HG03066 (cell line): ENCODE results near the gene TMEM150C.
"Not testable (repeated sequence)": the region's sequence is repeated elsewhere in the genome, so short reads cannot be mapped to it uniquely, and the experiment has no call there.

Experiments used
- ATAC-seq: cut with Tn5 transposase; IDR thresholded peaks from one replicate; pipeline ENCODE4 v1.9.1; 2021; ENCODE audit warnings: low read depth; ENCODE audit not compliant: unreplicated experiment

Gene TMEM150C

DNA sequence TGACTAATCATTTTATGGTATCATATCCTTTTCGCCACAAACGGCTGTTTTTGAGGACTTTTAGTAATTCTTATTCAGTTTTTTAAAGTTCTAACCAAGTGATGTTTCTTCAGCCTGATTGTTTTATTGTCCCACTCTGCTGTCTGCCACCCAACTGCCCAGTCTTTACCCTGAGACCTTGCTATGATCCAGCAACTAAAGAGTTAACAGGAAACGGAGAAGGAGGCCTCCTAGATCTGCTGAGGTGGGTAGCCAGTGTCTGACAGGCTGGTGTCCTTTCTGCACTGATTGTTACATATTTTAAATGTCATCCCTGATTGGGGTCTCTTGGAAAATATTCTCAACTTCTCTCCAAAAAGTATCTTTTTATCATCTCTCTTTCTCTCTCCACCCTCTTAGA, 7.9 kb upstream of the TMEM150C start:
- ATAC-seq, result no peak

DNA sequence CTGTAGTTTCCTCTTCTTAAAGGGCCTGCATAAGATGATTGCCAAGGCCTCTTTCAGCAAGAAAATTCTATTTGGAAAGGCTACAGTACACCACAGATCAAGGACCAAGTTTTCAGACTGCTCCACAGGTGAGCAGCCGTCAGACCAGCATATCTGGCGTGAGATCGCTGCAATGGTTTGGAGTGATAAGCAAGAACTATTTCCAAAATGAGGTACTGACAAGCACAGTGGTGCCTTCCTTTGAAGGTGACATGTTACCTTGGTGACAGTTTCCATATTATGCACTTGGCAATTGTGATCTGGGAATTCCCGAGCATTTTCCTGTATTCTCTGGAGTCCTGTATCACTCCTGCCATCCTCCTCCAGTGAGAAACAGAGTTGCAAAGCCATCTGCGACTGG, 7.3 kb upstream of the TMEM150C start:
- ATAC-seq, result no peak

DNA sequence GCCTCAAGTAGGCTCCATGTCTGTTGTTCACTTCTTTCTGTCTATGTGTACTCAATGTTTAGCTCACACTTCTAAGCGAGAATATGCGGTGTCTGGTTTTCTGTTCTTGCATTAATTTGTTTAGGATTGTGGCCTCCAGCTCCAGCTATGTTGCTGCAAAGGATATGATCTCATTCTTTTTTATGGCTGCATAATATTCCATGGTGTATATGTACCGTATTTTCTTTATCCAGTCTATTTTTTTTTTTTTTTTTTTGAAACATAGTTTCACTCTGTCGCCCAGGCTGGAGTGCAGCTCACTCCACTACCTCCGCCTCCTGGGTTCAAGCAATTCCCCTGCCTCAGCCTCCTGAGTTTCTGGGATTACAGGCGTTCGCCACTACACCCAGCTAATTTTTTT, 5.7 kb upstream of the TMEM150C start:
- ATAC-seq, result no peak

DNA sequence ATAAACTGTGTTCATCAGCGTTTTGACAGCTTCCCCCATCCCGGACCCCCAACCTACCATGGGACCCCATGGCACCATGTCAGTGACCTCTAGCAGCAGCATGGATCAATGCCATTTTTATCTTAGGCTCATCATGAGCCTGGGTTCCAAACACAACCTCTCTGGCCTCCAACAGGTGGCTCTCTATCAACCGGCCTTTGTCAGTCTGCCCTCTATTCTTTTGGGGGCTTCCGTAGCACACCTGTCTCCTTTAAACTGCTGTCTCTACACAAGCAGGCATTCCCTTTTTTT, 721 bp upstream of the TMEM150C start:
- ATAC-seq, result no peak

DNA sequence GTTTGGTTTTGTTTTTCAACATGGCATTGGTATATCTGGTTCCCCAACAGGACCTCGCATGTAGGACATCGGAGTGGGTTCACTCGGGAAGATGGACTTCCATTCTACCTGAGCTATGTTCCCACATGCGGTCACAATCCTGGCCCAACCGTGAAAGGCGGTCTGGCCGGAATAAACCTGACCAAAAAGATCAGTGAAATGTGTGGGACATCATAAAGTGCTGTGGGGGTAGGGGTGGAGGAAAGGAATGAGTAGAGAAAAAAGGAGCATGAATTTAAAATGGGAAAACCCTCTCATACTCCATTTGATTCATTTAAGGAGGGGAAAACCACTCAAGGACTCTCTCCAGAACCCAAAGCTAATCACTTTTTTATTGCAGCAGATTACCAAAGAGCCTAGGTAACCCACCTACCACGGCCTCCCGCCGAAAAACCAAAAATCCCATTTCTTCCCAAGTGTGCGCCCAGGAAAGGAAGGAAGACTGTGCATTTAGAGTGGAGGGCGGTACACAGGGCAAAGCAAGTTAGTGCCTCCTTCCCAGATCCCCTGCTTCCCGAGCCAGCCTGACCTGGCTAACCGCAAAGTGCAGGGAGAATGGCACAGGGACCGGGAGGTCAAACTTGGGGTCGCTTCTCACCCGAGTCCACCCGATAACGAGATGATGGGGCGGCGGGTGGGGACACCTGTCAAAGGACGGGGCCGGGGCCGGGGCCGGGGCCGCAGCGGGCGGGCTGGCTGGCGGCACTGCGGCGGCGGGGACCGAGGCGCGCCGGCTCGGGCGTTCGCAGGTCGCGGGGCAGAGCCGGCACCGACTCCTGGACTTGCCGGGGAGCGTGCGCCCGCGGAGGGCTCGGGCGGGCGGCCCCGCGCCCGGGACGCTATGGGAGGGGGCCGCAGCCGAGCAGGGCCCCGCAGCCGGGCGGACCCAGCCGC, 669 bp downstream of the TMEM150C start:
- no peak for ATAC-seq

DNA sequence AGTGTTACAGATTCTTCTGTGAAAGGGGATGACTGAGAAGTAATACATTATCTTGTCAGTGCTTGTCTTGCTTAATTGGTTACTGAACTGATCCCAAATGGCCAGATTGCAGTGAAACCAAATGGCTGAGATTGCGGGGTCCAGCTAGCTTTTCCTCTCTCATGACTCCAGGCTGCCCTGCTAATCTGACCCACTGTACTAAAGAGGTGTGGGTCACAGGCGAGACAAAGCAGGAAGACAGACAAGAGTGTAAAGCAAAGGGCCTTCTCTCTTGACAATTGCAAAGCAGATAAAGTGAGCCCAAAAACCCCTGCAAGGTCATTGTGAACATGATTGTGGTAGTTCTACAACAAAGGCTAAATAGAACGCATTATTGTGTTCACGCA, 2.1 kb downstream of the TMEM150C start:
- ATAC-seq, result no peak

DNA sequence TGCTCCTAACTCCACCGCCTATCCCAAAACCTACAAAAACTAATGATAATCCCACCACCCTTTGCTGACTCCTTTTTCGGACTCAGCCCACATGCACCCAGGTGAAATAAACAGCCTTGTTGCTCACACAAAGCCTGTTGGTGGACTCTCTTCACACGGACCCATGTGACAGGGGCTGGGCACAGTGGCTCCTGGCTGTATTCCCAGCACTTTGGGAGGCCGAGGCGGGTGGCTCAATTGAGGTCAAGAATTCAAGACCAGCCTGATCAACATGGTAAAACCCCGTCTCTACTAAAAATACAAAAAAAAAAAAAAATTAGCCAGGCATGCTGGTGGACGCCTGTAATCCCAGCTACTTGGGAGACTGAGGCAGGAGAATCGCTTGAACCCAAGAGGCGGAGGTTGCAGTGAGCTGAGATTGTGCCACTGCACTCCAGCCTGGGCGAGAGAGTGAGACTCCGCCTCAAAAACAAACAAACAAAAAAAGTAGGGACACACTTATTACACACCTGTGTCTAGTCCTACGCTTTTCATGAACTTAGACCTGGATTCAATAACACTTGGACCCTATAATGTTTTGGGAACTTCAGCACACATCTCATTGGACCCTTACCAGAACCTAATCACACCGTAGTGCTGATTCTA, 2.6 kb downstream of the TMEM150C start:
- ATAC-seq, result not testable (repeated sequence)

DNA sequence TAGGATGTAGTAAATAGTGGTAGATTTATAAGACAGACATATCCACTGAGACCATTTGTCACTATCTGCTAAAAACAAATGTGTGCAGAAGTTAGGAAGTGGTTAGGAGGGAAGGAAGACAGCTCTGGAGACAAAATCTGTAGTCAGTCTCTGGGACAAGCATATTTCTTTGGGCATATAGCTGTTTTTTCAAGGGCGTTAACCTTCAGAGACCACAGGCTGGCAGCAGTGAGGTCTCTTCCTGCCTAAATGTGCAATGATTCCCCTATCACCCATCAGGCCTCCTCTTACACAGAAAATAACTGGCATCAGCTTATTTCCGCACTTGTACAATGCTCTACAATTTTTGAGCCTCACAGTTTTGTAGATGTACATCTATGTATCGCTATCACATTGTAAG, 6.5 kb downstream of the TMEM150C start:
- ATAC-seq, result no peak

DNA sequence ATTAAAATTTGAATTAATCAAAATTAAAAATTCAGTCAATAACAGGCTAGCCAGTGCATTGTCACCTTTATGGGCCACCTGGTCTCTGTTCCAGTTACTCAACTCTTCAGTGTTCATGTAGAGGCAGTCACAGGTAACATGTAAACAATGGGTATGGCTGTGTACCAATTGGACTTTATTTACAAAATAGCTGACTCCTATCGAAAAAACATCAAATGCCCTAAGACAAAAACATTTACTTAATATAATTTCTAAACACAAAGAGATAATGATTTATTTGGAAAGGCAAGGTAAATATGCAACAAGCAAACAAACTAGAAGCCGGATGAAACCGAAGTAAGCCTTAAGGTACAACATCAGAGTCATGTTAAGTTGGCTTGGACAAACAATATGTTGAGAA, 8.8 kb downstream of the TMEM150C start:
- no peak for ATAC-seq

DNA sequence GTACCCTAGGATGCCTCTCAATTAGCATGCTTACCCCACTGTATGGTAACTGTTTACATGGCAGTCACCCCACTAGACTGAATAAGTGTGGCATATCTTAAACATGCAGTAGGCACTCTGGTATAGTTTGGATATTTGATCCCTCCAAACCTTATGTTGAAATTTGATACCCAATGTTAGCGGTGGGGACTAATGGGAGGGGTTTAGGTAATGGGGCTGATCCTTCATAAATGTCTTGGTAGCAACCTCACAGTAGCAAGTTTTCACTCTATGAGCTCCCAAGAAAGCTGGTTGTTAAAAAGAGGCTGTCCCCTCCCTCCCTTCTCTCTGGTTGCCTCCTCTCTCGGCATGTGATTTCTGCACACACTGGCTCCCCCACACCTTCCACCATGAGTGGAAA, 10.1 kb downstream of the TMEM150C start:
- ATAC-seq, result no peak

DNA sequence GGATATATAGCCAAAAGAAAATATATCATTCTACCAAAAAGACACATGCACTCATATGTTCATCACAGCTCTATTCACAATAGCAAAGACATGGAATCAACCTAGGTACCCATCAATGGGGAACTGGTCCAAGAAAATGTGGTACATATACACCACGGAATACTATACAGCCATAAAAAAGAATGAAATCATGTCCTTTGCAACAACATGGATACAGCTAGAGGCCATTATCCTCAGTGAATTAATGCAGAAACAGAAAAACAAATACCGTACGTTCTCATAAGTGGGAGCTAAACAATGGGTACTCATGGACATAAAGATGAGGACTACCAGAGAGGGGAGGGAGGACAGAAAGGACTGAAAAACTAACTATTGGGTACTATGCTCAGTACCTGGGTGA, 13.9 kb downstream of the TMEM150C start:
- ATAC-seq, result not testable (repeated sequence)

DNA sequence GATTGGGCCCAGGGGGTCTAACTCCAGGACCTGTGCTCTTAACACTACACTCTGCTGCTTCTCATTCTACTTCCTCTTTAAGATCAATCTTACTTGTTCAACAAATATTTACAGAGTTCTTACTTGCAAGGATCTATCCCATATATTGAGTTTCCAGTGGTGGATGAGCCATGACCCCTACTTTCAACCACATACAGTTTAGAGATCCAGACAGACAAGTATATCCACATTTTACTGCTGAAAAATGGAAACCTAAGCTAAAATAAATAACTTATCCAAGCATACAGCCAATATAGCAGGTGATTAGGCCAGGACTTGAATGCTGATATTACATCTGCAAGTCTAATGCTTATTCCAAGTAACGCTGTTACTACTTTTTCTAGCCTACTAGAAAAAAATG, 18.7 kb downstream of the TMEM150C start:
- no peak for ATAC-seq

DNA sequence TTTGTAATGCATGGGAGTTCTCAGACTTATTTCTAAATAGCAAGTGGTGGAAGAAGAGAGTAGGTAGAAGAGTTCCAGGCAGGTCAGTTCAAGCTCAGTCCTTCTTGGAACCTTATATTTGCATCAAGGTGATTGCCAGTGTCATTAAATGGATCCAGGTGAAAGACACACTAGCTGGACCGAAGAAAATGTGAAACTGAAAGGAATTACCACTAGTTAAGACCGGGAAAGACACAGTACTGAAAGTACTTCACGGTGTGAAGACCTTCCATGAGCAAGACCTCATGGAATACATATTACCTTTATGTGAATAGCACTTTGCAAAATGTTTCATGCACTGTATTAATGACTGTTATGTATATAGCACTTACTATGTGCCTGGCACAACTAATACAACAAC, 19.1 kb downstream of the TMEM150C start:
- no peak for ATAC-seq

DNA sequence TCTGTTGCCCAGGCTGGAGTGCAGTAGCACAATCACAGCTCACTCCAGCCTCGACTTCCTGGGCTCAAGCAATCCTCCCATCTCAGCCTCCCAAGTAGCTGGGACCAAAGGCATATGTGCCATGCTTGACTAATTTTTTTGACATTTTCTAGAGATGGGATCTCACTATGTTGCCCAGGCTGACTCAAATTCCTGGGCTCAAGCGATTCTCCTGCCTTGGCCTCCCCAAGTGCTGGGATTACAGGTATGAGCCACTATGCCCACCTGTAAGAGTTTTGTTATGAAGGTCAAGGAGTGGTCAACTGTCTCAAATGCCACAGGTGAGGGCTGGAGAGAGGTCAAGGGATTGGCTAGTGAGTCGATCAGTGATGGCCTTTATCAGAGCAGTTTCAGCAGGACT, 32.5 kb downstream of the TMEM150C start:
- ATAC-seq, result no peak

DNA sequence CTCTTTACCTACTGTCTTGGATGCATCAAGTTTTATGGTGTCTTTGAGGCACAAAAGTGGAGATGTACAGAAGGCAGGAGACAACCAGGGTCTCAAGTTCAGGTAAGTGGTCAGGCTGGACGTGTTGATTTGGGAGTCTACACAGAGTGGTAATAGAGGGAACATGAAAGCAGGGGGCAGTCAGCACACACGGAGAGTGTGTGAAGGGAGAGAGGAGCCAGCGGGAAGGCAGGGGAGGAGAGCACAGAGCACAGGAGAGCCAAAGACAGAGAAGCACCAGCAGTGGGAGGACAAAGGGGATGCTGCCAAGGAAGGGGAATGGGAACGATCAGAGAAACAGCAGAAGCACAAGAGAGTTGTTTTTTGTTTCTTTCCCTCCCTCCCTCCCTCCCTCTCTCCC, 32.9 kb downstream of the TMEM150C start:
- ATAC-seq, result no peak

DNA sequence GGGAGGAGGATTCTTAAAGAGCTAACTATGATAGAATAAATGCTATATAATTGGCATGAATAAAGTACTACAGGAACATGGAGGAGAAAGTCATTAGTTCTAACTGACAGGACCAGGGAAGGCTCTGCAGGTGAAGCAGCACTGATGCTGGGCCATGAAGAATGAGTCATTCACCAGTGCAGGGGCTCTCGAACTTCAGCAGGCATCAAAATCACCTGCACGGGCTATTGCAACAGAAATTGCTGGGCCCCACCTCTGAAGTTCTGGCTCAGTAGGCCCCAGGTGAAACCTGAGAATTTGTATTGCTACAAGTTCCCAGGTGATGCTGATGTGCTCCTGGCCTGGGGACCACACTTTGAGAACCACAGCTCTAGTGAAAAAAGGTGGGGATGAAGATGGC, 33.7 kb downstream of the TMEM150C start:
- ATAC-seq, result no peak

DNA sequence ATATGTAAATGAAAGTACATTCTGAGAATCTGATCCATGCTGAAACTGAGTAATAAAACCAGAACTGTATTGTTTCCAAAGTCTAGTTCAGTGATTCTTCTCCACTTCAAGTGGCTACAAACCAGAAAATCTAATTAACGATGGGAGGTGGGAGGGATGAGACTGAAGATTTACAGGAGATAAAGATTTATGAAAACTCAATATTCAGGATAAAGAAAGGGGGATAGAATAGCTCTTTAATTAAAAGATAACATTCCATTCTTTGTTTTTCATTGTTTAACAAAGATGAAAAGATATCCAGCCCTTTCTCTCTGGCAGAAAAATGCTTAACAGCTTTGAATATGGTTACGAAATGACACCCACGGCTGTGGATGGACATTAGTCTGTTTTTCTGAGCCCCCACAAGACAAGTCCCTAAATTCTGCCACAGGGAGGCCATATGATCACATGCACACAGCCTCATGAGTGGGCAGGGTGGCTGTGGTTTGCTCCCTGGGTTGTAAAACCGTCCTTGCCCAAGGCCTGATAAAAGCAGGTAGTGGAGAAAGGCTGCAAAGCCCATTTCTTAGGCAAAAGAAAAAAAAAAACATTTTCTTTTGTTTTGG, 36.4 kb downstream of the TMEM150C start:
- ATAC-seq, result no peak

DNA sequence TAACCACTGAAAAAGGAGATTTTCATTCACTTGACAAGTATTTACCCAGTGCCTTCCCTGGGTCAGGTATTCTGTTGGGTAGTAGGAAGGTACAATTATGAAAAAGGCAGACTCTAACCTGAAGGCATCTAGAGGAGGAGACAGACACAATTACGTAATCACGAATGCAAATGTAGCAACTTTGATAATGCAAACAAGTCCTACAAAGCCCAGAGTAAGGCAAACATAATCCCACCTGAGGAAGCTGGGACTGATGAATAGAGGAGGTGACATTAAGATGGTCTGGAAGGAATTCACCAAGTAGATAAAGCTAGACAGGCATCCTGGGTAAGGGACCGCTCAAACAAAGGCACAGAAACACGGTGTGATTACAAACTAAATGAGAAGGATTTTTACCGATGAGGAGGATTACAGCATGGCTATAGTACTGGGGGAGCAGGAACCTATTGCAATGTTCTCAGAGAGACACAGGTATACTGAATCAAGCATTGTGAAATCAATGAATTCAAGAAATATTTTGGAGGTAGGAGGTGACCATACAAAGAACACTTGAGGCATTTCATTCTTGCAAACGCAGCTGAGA, 37.1 kb downstream of the TMEM150C start:
- no peak for ATAC-seq

DNA sequence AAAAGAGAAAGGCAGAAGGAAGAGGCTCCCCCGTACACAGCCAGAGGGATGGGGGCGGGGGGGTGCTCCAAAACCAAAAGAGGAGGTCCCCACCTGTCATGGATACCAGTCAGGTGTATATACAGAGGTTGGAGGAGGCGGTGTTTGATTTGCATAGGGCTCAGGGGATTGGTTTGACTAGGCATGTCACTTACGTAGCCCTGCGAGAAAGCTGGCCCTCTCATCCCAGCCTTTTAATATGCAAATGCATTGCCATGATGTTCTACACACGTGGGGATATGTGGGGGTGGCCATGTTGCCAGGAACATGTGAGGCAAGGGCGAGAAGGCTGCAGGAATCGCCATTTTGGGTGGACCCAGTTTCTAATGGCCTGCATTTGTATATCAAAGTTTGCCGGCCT, 38.6 kb downstream of the TMEM150C start:
- no peak for ATAC-seq

DNA sequence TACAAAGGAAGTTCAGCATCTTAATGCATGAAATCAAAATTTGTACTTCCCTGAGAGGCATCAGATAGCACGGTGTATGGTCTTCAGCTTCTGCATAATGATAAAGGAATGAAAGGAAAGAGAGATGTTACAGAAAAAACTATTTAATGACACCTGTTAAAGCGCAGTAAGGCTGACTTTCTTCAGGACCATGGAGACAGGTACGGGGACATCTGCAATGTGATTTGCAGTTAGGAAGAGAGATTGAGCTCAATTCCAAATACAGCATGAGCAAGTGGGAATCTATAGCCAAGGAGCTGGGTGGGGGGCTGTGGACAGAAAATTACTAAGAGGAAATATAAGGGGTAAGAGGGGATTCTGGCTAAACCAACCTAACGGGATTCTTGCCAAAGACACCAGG, 39.3 kb downstream of the TMEM150C start:
- no peak for ATAC-seq

DNA sequence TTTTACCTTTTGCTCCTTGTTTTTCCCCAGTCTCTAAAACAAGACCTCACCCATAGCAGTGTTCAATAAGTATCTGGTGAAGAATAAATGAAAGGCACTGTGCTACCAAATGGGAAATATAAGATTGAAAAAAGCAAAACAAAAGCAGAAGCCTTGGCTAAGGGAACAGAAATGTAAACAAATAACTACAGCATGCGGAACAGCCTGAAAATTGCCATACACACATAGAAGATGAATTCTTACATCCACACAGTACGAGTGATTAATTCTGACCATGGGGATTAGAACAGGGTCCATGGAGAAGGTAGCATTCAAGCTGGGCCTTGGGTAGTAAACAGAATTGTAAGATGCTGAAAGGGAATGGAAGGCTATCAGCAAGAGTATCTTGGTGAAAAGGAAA, 40.5 kb downstream of the TMEM150C start:
- ATAC-seq, result no peak

DNA sequence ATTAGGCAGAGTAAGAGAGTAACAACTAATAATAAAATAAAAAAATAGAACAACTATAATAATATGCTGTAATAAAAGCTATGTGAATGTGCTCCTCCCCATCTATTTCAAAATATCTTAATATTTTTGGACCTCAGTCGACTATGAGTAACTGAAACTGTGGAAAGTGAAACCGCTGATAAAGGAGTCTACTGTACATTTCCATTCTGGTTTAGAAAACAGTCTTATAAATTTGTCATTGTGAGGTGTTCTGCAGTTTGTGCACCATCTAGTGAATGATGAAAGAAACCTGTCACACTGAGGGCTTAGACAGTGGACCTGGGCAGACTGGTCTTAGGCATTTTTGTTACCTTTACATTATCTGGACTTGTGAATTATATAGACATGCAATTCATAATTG, 42.0 kb downstream of the TMEM150C start:
- no peak for ATAC-seq
